Body of pancreas (tissue), 4 donors: ENCODE data around the gene MAVS. TPM values are rescaled to one million over a fixed set of nuclear protein-coding genes. Genes with fewer than 3 reads are reported as not detected.
"Not testable (repeated sequence)": the region's sequence is repeated elsewhere in the genome, so short reads cannot be mapped to it uniquely, and the experiment has no call there.

Experiments
- ATAC-seq: fragments of 150-250 bp; one replicate; pipeline ENCODE4 v1.9.1; 2016
- DNase-seq, 4 donors: peaks; one replicate each; pipeline ENCODE4 v3.0.0-alpha.2; 2019
- H3K27ac ChIP-seq, 4 donors: fragments of 200-600 bp; sonication (generic); 1 replicate in 3 of 4; 2 replicates in 1 of 4; pipeline versions ENCODE4 v1.5.1 to v1.6.1; 2016 to 2019; ENCODE audit warnings: mild to moderate bottlenecking in 1 of 4, mixed read lengths in 1 of 4, moderate library complexity in 1 of 4
- H3K27me3 ChIP-seq, 2 donors: fragments of 200-600 bp; sonication (generic); one replicate each; pipeline ENCODE4 v1.6.0; 2016; ENCODE audit warnings: mild to moderate bottlenecking in 1 of 2
- H3K36me3 ChIP-seq, 2 donors: fragments of 200-600 bp; sonication (generic); replicated peaks in 1 of 2; 2 replicates each; pipeline ENCODE4 v1.5.1; 2016; ENCODE audit warnings: low read depth in 2 of 2; ENCODE audit not compliant: insufficient read depth in 1 of 2
- H3K4me1 ChIP-seq: fragments of 200-600 bp; sonication (generic); one replicate; pipeline ENCODE4 v1.6.0; 2016
- H3K4me3 ChIP-seq, 2 donors: fragments of 200-600 bp; sonication (generic); 1 replicate in 1 of 2; 2 replicates in 1 of 2; pipeline ENCODE4 v1.5.1; 2016 to 2019
- H3K9me3 ChIP-seq, 3 donors: fragments of 200-600 bp; sonication (generic); 1 replicate in 2 of 3; 2 replicates in 1 of 3; pipeline ENCODE4 v1.5.1; 2016
- POLR2A ChIP-seq, 3 donors: fragments of 450-650 bp; IDR thresholded peaks; one replicate each; pipeline ENCODE4 v1.6.1; 2016; ENCODE audit warnings: antibody characterized with exemption in 3 of 3, mild to moderate bottlenecking in 2 of 3
- WGBS, 2 donors: methylation state at CpG; one replicate each; pipeline ENCODE4 v1.1.5; 2017; 5-methylcytosine and 5-hydroxymethylcytosine counted together
- intact Hi-C: fragments of 100-400 bp; cut with DNase I; formaldehyde crosslinking; loops from one replicate; pipeline ENCODE4 v1.15.1; 2023
- total RNA-seq, 2 donors: library from RNA; depleted of rRNA; stranded (reverse); fragments of >200 nt; gene quantifications; one replicate each; pipeline ENCODE4 v1.1.0, GENCODE V29; 2016
- TF ChIP-seq, protein P1 (sequence below), 7 experiments: fragments of 450-650 bp in 4 of 7; fragments of 200-600 bp in 3 of 7; sonication (generic) in 3 of 7; IDR thresholded peaks; one replicate each; pipeline ENCODE4 v1.5.1; 2016 to 2019; ENCODE audit warnings: antibody characterized with exemption in 7 of 7

Gene MAVS
- total RNA-seq, 2 donors from 2014 or later: 21.5 to 24.4 TPM

GRCh38 chr20:3902446-3902845, 55.8 kb downstream of the MAVS start:
- Histone ChIP-seq H3K4me1 (peaks cover 27% of the 10 kb centered on the region), H3K4me3 (no peak overlapping the region), H3K36me3 (no peaks in the 10 kb centered on the region), H3K9me3 (no peaks in the 10 kb centered on the region), H3K27me3 (no peaks in the 10 kb centered on the region), H3K27ac (no peak overlapping the region)
- WGBS, 2 donors: 88 to 92% methylated on average over 5 of the region's 5 CpGs
- intact Hi-C loops: no loop called here
- ATAC-seq (no peak), DNase-seq (no peak)
- no peak for TF ChIP-seq POLR2A (IDR thresholded peaks at IDR 0.05)
- TF ChIP-seq, protein P1, sequence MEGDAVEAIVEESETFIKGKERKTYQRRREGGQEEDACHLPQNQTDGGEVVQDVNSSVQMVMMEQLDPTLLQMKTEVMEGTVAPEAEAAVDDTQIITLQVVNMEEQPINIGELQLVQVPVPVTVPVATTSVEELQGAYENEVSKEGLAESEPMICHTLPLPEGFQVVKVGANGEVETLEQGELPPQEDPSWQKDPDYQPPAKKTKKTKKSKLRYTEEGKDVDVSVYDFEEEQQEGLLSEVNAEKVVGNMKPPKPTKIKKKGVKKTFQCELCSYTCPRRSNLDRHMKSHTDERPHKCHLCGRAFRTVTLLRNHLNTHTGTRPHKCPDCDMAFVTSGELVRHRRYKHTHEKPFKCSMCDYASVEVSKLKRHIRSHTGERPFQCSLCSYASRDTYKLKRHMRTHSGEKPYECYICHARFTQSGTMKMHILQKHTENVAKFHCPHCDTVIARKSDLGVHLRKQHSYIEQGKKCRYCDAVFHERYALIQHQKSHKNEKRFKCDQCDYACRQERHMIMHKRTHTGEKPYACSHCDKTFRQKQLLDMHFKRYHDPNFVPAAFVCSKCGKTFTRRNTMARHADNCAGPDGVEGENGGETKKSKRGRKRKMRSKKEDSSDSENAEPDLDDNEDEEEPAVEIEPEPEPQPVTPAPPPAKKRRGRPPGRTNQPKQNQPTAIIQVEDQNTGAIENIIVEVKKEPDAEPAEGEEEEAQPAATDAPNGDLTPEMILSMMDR (IDR thresholded peaks at IDR 0.05): no peak

- DNase-seq: no peak
- Histone ChIP-seq H3K27me3 (no peaks in the 10 kb centered on the region), H3K4me1 (peaks cover 18% of the 10 kb centered on the region), H3K9me3 (no peaks in the 10 kb centered on the region), H3K36me3 (peaks cover 0 to 1% of the 10 kb centered on the region in 2 donors), H3K4me3 (no peak overlapping the region), H3K27ac (no peak overlapping the region)
- no peak for ATAC-seq
- intact Hi-C loops: no loop called here
- WGBS, 2 donors: 31 to 37% methylated on average over 2 of the region's 2 CpGs
- no peak for TF ChIP-seq POLR2A (IDR thresholded peaks at IDR 0.05)
- TF ChIP-seq, protein P1 (IDR thresholded peaks at IDR 0.05): no peak
These were observed 57.6 kb downstream of the MAVS start for GRCh38 chr20:3904224-3904623.

DNA sequence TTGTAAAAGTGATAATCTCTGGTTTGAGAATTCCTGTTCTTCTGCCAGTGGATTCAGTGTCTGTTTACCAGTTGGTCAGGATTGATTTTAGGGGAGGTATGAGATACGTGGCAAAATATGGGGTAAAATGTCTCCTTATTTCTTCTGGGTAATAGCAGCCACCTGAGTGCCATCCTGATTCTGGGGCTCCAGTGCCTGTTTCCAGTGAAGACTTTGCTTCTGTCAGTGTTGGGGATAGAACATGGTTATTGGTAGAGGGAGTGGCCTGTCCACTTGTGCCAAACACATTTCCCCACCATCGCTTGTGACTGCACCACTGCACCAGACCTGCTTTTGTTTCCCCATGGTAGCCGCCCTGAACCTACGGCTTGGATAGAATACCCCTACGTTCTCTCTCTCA, 58.2 kb downstream of the MAVS start:
- peaks cover 18% of the 10 kb centered on the region for H3K4me1 ChIP-seq

DNA sequence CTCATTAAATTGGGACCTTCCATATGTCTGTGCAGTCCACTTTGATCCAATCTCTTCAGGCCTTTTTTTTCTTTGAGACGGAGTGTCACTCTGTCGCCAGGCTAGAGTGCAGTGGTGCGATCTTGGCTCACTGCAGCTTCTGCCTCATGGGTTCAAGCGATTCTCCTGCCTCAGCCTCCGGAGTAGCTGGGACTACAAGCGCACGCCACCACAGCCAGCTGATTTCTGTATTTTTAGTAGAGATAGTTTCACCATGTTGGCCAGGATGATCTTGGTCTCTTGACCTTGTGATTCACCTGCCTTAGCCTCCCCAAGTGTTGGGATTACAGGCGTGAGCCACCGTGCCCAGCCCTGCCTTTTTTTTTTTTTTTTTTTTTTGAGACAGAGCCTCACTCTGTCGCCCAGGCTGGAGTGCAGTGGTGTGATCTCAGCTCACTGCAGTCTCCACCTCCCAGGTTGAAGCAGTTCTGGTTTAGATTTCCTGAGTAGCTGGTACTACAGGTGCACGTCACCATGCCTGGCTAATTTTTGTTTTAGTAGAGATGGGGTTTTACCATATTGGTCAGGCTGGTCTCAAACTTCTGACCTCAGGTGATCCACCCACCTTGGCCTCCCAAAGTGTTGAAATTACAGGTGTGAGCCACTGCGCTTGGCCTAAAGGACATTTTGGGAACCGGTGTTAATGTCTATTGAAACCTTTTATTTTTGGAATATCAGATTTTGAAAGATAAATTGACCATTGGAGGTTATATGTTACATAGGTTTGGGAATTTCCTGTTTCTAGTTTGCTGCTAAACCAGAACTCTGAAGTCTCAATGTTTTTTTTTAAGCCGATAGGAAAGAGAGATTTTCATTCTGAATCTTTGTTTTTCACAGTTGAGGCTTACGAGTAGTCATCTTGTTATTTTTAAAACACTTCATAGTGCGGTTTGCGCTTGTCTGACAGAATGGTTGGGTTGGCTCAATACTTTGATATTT, 60.4 kb downstream of the MAVS start:
- DNase-seq, H3K9me3 ChIP-seq, H3K27ac ChIP-seq, H3K27me3 ChIP-seq, ATAC-seq, intact Hi-C loops, H3K4me1 ChIP-seq, H3K36me3 ChIP-seq, H3K4me3 ChIP-seq: not testable (repeated sequence)
- 87 to 89% methylated on average over 16 to 17 of the region's 17 CpGs for WGBS, 2 donors

More for the DNA sequence above, 58.2 kb downstream of the MAVS start:
- intact Hi-C loops: no loop called here
- Histone ChIP-seq H3K4me3 (no peak overlapping the region), H3K27ac (no peak overlapping the region), H3K27me3 (no peaks in the 10 kb centered on the region), H3K36me3 (peaks cover 0 to 2% of the 10 kb centered on the region in 2 donors), H3K9me3 (no peaks in the 10 kb centered on the region)
- WGBS, 2 donors: 84 to 85% methylated on average over 5 of the region's 5 CpGs
- ATAC-seq (no peak), DNase-seq (no peak)
- no peak for TF ChIP-seq POLR2A (IDR thresholded peaks at IDR 0.05)
- TF ChIP-seq, protein P1 (IDR thresholded peaks at IDR 0.05): no peak

DNA sequence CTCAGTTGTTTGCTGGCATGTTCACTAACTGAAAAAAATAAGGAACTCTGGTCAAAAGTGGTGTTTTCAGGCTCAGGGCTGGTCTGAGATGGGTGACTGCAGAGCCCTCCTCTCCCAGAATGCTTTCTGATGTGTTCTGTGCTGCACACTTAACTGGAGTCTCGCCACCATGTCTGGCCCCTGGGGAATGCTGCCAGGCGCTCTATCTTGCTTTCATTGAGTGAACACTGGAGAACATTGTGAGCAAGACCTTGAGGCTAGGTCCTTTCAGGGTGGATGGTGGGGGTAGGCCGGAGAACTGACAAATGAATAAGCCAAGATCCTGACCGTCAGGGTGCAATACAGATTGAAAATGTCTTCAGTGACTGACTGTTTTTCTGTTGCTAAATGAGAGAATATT, 62.0 kb downstream of the MAVS start:
- no peak for DNase-seq
- TF ChIP-seq, protein P1 (IDR thresholded peaks at IDR 0.05): no peak
- no peak for TF ChIP-seq POLR2A (IDR thresholded peaks at IDR 0.05)
- no peak overlapping the region for H3K4me3 ChIP-seq
- H3K36me3 ChIP-seq: peaks cover 3 to 6% of the 10 kb centered on the region in 2 donors
- no peaks in the 10 kb centered on the region for H3K9me3 ChIP-seq
- no peak for ATAC-seq
- 75% methylated on average over 4 of the region's 4 CpGs for whole genome bisulfite sequencing, 2 donors
- H3K27me3 ChIP-seq: no peaks in the 10 kb centered on the region
- H3K4me1 ChIP-seq: peaks cover 3% of the 10 kb centered on the region
- intact Hi-C loops: no loop called here
- no peak overlapping the region for H3K27ac ChIP-seq
